IMR-90 (cell line): Measurements from ENCODE around the gene ECPAS. TPM values are rescaled to one million over a fixed set of nuclear protein-coding genes. Genes with fewer than 3 reads are reported as not detected.

Source experiments
- ATAC-seq: fragments of 200-7000 bp; cut with Tn5 transposase; 2 replicates; pipeline ENCODE4 v1.9.1; 2020; ENCODE audit warnings: low read depth, mild to moderate bottlenecking, moderate library complexity
- BruUV-seq: library from RNA; stranded (reverse); fragments of 400-500 nt; replicated peaks from 2 replicates; lab custom pipeline; 2021; lab: Mats Ljungman, UMichigan
- CTCF ChIA-PET: fragments of 300-600 bp; formaldehyde crosslinking; extraction: SDS; loops from one replicate; lab custom pipeline; 2021; ENCODE audit warnings: antibody characterized with exemption; lab: Yijun Ruan, JAX
- POLR2A ChIA-PET: fragments of 300-600 bp; sonication (Branson Sonifier 250); formaldehyde crosslinking; loops from one replicate; lab custom pipeline; 2022; ENCODE audit warnings: antibody characterized with exemption; ENCODE audit not compliant: unreplicated experiment; lab: Charles Lee
- DNase-seq: peaks from one replicate; pipeline ENCODE4 v3.0.0; 2013
- H2AFZ ChIP-seq: replicated peaks from 2 replicates; pipeline ENCODE3; 2013; ENCODE audit warnings: low read length, mild to moderate bottlenecking; ENCODE audit not compliant: poor library complexity
- H2AK5ac ChIP-seq: 2 replicates; pipeline ENCODE4 v1.6.1; 2013; ENCODE audit warnings: low read depth, low read length, inconsistent platforms
- H2AK9ac ChIP-seq: replicated peaks from 2 replicates; pipeline ENCODE3; 2013; ENCODE audit warnings: mild to moderate bottlenecking, low read depth, low read length, moderate library complexity; ENCODE audit not compliant: poor library complexity
- H2BK120ac ChIP-seq: 2 replicates; pipeline ENCODE4 v1.6.1; 2013; ENCODE audit warnings: low read depth, low read length, inconsistent platforms
- H2BK15ac ChIP-seq: 3 replicates; pipeline ENCODE4 v1.6.1; 2013; ENCODE audit warnings: low read depth, low read length, inconsistent platforms
- H2BK20ac ChIP-seq: 2 replicates; pipeline ENCODE4 v1.6.1; 2013; ENCODE audit warnings: low read depth, mild to moderate bottlenecking, inconsistent platforms, low read length, moderate library complexity
- H2BK5ac ChIP-seq: 2 replicates; pipeline ENCODE4 v1.6.1; 2013; ENCODE audit warnings: mild to moderate bottlenecking, low read depth, low read length, inconsistent platforms; ENCODE audit not compliant: poor library complexity, severe bottlenecking
- H3K14ac ChIP-seq: replicated peaks from 2 replicates; pipeline ENCODE4 v1.6.1; 2013; ENCODE audit warnings: low read depth, low read length, inconsistent platforms
- H3K18ac ChIP-seq: 2 replicates; pipeline ENCODE4 v1.6.1; 2013; ENCODE audit warnings: low read depth, low read length, control low read depth
- H3K23ac ChIP-seq: 2 replicates; pipeline ENCODE4 v1.6.1; 2013; ENCODE audit warnings: low read depth, low read length, inconsistent platforms
- H3K27ac ChIP-seq: 2 replicates; pipeline ENCODE4 v1.5.1; 2013; ENCODE audit warnings: mild to moderate bottlenecking, control low read depth, low read length; ENCODE audit not compliant: insufficient read depth
- H3K27me3 ChIP-seq: 2 replicates; pipeline ENCODE4 v1.6.1; 2013; ENCODE audit warnings: low read length; ENCODE audit not compliant: control insufficient read depth, insufficient read depth
- H3K36me3 ChIP-seq: 2 replicates; pipeline ENCODE4 v1.6.1; 2013; ENCODE audit warnings: low read length, mixed read lengths; ENCODE audit not compliant: control insufficient read depth, insufficient read depth
- H3K4ac ChIP-seq: 2 replicates; pipeline ENCODE4 v1.6.1; 2013; ENCODE audit warnings: low read depth, low read length, inconsistent platforms
- H3K4me1 ChIP-seq: 2 replicates; pipeline ENCODE4 v1.6.1; 2013; ENCODE audit warnings: low read length, mixed read lengths; ENCODE audit not compliant: control insufficient read depth, insufficient read depth
- H3K4me2 ChIP-seq: 2 replicates; pipeline ENCODE4 v1.6.1; 2013; ENCODE audit warnings: low read depth, mild to moderate bottlenecking, control low read depth, low read length, moderate library complexity
- H3K4me3 ChIP-seq: 2 replicates; pipeline ENCODE4 v1.5.1; 2013; ENCODE audit warnings: low read depth, mild to moderate bottlenecking, control low read depth, low read length, moderate library complexity; ENCODE audit not compliant: insufficient read depth
- H3K56ac ChIP-seq: 2 replicates; pipeline ENCODE4 v1.6.1; 2013; ENCODE audit warnings: low read length, inconsistent platforms; ENCODE audit not compliant: insufficient read depth; ENCODE audit errors: extremely low read depth
- H3K79me1 ChIP-seq, 2 experiments: 2 replicates each; pipeline ENCODE4 v1.6.1; 2013; ENCODE audit warnings: low read length in 2 of 2, inconsistent platforms in 1 of 2, low read depth in 1 of 2
- H3K9ac ChIP-seq: 2 replicates; pipeline ENCODE4 v1.6.1; 2013; ENCODE audit warnings: low read depth, low read length, control low read depth
- H3K9me1 ChIP-seq: 2 replicates; pipeline ENCODE4 v1.6.1; 2013; ENCODE audit warnings: low read length, inconsistent platforms; ENCODE audit not compliant: insufficient read depth
- H3K9me3 ChIP-seq: 2 replicates; pipeline ENCODE4 v1.6.1; 2013; ENCODE audit warnings: low read length; ENCODE audit not compliant: control insufficient read depth, insufficient read depth
- H4K20me1 ChIP-seq: 2 replicates; pipeline ENCODE4 v1.6.1; 2013; ENCODE audit warnings: low read length, inconsistent platforms; ENCODE audit not compliant: insufficient read depth
- H4K5ac ChIP-seq: 2 replicates; pipeline ENCODE4 v1.6.1; 2013; ENCODE audit warnings: mild to moderate bottlenecking, low read depth, low read length, control low read depth
- H4K8ac ChIP-seq, 2 experiments: 2 replicates each; pipeline ENCODE4 v1.6.1; 2013; ENCODE audit warnings: low read depth in 2 of 2, low read length in 2 of 2, control low read depth in 1 of 2, inconsistent platforms in 1 of 2
- H4K91ac ChIP-seq: 2 replicates; pipeline ENCODE4 v1.6.1; 2013; ENCODE audit warnings: low read depth, low read length, inconsistent platforms; ENCODE audit not compliant: insufficient read depth
- BHLHE40 ChIP-seq: fragments of 150-350 bp; IDR thresholded peaks from 2 replicates; pipeline ENCODE4 v1.6.1; 2016; ENCODE audit warnings: mild to moderate bottlenecking, low read depth, low read length
- CEBPB ChIP-seq: IDR thresholded peaks from 2 replicates; pipeline ENCODE4 v1.6.1; 2012; ENCODE audit warnings: low read depth, low read length, improper control_type of control experiment
- CHD1 ChIP-seq: IDR thresholded peaks from 2 replicates; pipeline ENCODE4 v1.6.1; 2012; ENCODE audit warnings: low read depth, low read length, improper control_type of control experiment
- FOS ChIP-seq: fragments of 150-350 bp; IDR thresholded peaks from 2 replicates; pipeline ENCODE4 v1.6.1; 2016; ENCODE audit warnings: low read depth, low read length
- MAFK ChIP-seq: IDR thresholded peaks from 2 replicates; pipeline ENCODE4 v1.6.1; 2012; ENCODE audit warnings: low read depth, low read length, improper control_type of control experiment
- MAZ ChIP-seq: IDR thresholded peaks from 2 replicates; pipeline ENCODE4 v1.6.1; 2012; ENCODE audit warnings: low read depth, mild to moderate bottlenecking, low read length, improper control_type of control experiment, moderate library complexity, borderline replicate concordance
- MXI1 ChIP-seq: IDR thresholded peaks from 2 replicates; pipeline ENCODE4 v1.6.1; 2012; ENCODE audit warnings: low read depth, mild to moderate bottlenecking, low read length, moderate library complexity, borderline replicate concordance
- NFE2L2 ChIP-seq: fragments of 150-350 bp; IDR thresholded peaks from 2 replicates; pipeline ENCODE4 v1.6.1; 2016; ENCODE audit warnings: low read depth, mild to moderate bottlenecking, low read length
- POLR2A ChIP-seq: IDR thresholded peaks from 2 replicates; pipeline ENCODE4 v1.6.1; 2012; ENCODE audit warnings: mild to moderate bottlenecking, low read depth, low read length
- RAD21 ChIP-seq: IDR thresholded peaks from 2 replicates; pipeline ENCODE4 v1.6.1; 2012; ENCODE audit warnings: low read length, improper control_type of control experiment
- RCOR1 ChIP-seq: IDR thresholded peaks from 2 replicates; pipeline ENCODE4 v1.6.1; 2012; ENCODE audit warnings: mild to moderate bottlenecking, low read length, improper control_type of control experiment; ENCODE audit not compliant: insufficient replicate concordance
- RFX5 ChIP-seq: IDR thresholded peaks from 2 replicates; pipeline ENCODE4 v1.8.0; 2012; ENCODE audit warnings: low read depth, mild to moderate bottlenecking, low read length, moderate library complexity
- WGBS, 2 experiments: methylation state at CpG; one replicate each; pipeline versions ENCODE4 v1.1.5 to v1.1.7; 2013; ENCODE audit warnings: missing lambda C conversion rate in 2 of 2; ENCODE audit not compliant: insufficient read length in 1 of 2; ENCODE audit errors: extremely low coverage in 2 of 2; 5-methylcytosine and 5-hydroxymethylcytosine counted together
- dilution Hi-C: fragments of 300-500 bp; cut with HindIII; formaldehyde crosslinking; loops from one replicate; pipeline ENCODE4 v1.14.3; 2018; ENCODE audit warnings: low sequenced_read_pairs; ENCODE audit not compliant: unreplicated experiment
- in situ Hi-C: fragments of 300-500 bp; cut with MboI; formaldehyde crosslinking; loops from 3 replicates; pipeline ENCODE4 v1.14.3; 2019; ENCODE audit warnings: low sequenced_read_pairs, inconsistent platforms, mixed read lengths
- intact Hi-C: fragments of 100-400 bp; cut with micrococcal nuclease; formaldehyde crosslinking; loops from 2 replicates; pipeline ENCODE4 v1.10.0; 2022
- polyA plus RNA-seq, 3 experiments: library from polyadenylated mRNA; depleted of rRNA; stranded (reverse); fragments of >200 nt; gene quantifications; 2 replicates each; pipeline ENCODE4 v1.2.3, GENCODE V29; 2012; ENCODE audit warnings: low replicate concordance in 1 of 3
- total RNA-seq: library from RNA; depleted of rRNA; stranded (reverse); fragments of >200 nt; gene quantifications from 2 replicates; pipeline ENCODE4 v1.2.3, GENCODE V29; 2012
- TF ChIP-seq, protein P1 (sequence below): fragments of 150-350 bp; IDR thresholded peaks from 2 replicates; pipeline ENCODE4 v1.6.1; 2016; ENCODE audit warnings: low read depth, mild to moderate bottlenecking, low read length, moderate library complexity, borderline replicate concordance
- TF ChIP-seq, protein P2 (sequence below): fragments of 150-350 bp; IDR thresholded peaks from 2 replicates; pipeline ENCODE4 v1.6.1; 2017; ENCODE audit warnings: mild to moderate bottlenecking, antibody characterized with exemption, low read length, low read depth
- TF ChIP-seq, protein P3 (sequence below): conservative IDR thresholded peaks from 2 replicates; pipeline ENCODE4 v1.5.1; 2012; ENCODE audit warnings: mild to moderate bottlenecking, low read depth, low read length, improper control_type of control experiment

Gene ECPAS
- total and polyA plus RNA-seq, 2 of the 4 experiments (the other 2 are of a cell fraction): 20.1 to 54.8 TPM

DNA sequence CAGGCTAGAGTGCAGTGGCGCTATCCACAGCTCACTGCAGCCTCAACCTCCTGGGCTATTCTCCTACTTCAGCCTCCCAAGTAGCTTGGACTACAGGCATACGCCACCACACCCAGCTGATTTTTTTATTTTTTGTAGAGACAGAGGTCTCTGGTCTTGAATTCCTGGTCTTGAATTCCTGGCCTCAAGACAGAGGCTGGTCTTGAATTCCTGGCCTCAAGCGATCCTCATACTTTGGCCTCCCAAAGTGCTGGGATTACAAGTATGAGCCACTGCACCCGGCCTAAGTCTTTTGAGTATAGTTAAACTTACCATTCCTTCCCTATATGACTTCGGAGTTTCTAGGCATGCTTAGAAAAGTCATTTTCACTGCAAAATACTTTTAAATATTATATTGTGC is 29.4 kb downstream of the ECPAS start:
- Histone ChIP-seq H3K79me1 (peaks cover 13 to 86% of the 10 kb centered on the region in 2 experiments), H2BK120ac (no peak overlapping the region), H3K9me1 (peaks cover 15% of the 10 kb centered on the region), H3K27me3 (no peaks in the 10 kb centered on the region), H2BK5ac (no peak overlapping the region), H2AFZ (no peak overlapping the region), H3K36me3 (peaks cover under 1% of the 10 kb centered on the region; the same call in 1 of the 2 replicates), H3K27ac (no peak overlapping the region), H3K23ac (no peak overlapping the region), H3K4me3 (no peak overlapping the region), H4K5ac (no peak overlapping the region), H3K4me2 (no peak overlapping the region), H4K8ac (no peak overlapping the region), H3K4ac (no peak overlapping the region), H2BK15ac (no peak overlapping the region), H4K91ac (no peak overlapping the region), H3K56ac (no peak overlapping the region), H3K9me3 (no peaks in the 10 kb centered on the region), H4K20me1 (peaks cover 65% of the 10 kb centered on the region), H3K14ac (no peak overlapping the region), H2AK5ac (no peak overlapping the region), H2BK20ac (no peak overlapping the region), H3K9ac (no peak overlapping the region), H3K18ac (no peak overlapping the region), H3K4me1 (peaks cover 6% of the 10 kb centered on the region), H2AK9ac (no peak overlapping the region)
- no TSS peak for BruUV-seq
- POLR2A ChIA-PET: no interaction called here
- DNase-seq (no peak), ATAC-seq (no peak)
- WGBS, 2 experiments: no CpG with 5 or more reads among the region's 5 CpGs
- CTCF ChIA-PET: no interaction called here
- intact Hi-C loops: loop anchor here (10.0 kb wide), 1 partner anchor 170 kb away; no protein-coding TSS in a partner anchor
- TF ChIP-seq RFX5 (no peak), CHD1 (no peak), BHLHE40 (no peak), MAZ (no peak), RAD21 (no peak), RCOR1 (no peak), MXI1 (no peak), POLR2A (no peak), FOS (no peak), NFE2L2 (no peak), CEBPB (no peak), MAFK (no peak)
- TF ChIP-seq, protein P1, sequence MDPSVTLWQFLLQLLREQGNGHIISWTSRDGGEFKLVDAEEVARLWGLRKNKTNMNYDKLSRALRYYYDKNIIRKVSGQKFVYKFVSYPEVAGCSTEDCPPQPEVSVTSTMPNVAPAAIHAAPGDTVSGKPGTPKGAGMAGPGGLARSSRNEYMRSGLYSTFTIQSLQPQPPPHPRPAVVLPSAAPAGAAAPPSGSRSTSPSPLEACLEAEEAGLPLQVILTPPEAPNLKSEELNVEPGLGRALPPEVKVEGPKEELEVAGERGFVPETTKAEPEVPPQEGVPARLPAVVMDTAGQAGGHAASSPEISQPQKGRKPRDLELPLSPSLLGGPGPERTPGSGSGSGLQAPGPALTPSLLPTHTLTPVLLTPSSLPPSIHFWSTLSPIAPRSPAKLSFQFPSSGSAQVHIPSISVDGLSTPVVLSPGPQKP: no peak
- TF ChIP-seq, protein P2, sequence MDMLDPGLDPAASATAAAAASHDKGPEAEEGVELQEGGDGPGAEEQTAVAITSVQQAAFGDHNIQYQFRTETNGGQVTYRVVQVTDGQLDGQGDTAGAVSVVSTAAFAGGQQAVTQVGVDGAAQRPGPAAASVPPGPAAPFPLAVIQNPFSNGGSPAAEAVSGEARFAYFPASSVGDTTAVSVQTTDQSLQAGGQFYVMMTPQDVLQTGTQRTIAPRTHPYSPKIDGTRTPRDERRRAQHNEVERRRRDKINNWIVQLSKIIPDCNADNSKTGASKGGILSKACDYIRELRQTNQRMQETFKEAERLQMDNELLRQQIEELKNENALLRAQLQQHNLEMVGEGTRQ: no peak
- TF ChIP-seq, protein P3, sequence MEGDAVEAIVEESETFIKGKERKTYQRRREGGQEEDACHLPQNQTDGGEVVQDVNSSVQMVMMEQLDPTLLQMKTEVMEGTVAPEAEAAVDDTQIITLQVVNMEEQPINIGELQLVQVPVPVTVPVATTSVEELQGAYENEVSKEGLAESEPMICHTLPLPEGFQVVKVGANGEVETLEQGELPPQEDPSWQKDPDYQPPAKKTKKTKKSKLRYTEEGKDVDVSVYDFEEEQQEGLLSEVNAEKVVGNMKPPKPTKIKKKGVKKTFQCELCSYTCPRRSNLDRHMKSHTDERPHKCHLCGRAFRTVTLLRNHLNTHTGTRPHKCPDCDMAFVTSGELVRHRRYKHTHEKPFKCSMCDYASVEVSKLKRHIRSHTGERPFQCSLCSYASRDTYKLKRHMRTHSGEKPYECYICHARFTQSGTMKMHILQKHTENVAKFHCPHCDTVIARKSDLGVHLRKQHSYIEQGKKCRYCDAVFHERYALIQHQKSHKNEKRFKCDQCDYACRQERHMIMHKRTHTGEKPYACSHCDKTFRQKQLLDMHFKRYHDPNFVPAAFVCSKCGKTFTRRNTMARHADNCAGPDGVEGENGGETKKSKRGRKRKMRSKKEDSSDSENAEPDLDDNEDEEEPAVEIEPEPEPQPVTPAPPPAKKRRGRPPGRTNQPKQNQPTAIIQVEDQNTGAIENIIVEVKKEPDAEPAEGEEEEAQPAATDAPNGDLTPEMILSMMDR: no peak
- in situ Hi-C loops: no loop called here
- dilution Hi-C loops: no loop called here
